H1 (cell line): Measurements from ENCODE around the gene CSH1. TPM values are rescaled to one million over a fixed set of nuclear protein-coding genes. Genes with fewer than 3 reads are reported as not detected.
"Not testable (repeated sequence)": the region's sequence is repeated elsewhere in the genome, so short reads cannot be mapped to it uniquely, and the experiment has no call there.

Experiments
- CTCF ChIA-PET: fragments of 300-600 bp; sonication (Branson Sonifier 250); formaldehyde crosslinking; loops from one replicate; lab custom pipeline; 2021; ENCODE audit not compliant: partially characterized antibody; lab: Charles Lee
- POLR2A ChIA-PET: fragments of 300-600 bp; sonication (Branson Sonifier 250); formaldehyde crosslinking; loops from one replicate; lab custom pipeline; 2021; ENCODE audit warnings: inconsistent platforms; ENCODE audit not compliant: partially characterized antibody; lab: Charles Lee
- DNase-seq, 2 experiments: peaks; one replicate each; pipeline versions ENCODE4 v3.0.0 to v3.0.0-alpha.2; 2010 to 2022; ENCODE audit warnings: low spot score in 2 of 2, low read depth in 1 of 2, mixed read lengths in 1 of 2
- FAIRE-seq: peaks from 2 replicates; lab custom pipeline; 2011; peaks lifted over from hg19 to GRCh38; lab: Jason Lieb, UNC
- H2AFZ ChIP-seq: 2 replicates; pipeline ENCODE4 v1.8.1; 2012; ENCODE audit warnings: low read length, inconsistent platforms
- H2AK5ac ChIP-seq: 2 replicates; pipeline ENCODE4 v1.6.1; 2013; ENCODE audit warnings: low read depth, low read length
- H2BK120ac ChIP-seq: replicated peaks from 2 replicates; pipeline ENCODE3; 2013; ENCODE audit warnings: low read depth, low read length, inconsistent platforms
- H2BK12ac ChIP-seq: 2 replicates; pipeline ENCODE4 v1.6.1; 2013; ENCODE audit warnings: low read depth, low read length
- H2BK15ac ChIP-seq: 2 replicates; pipeline ENCODE4 v1.6.1; 2013; ENCODE audit warnings: low read length
- H2BK20ac ChIP-seq: 2 replicates; pipeline ENCODE4 v1.6.1; 2013; ENCODE audit warnings: low read length
- H2BK5ac ChIP-seq: 2 replicates; pipeline ENCODE4 v1.6.1; 2013; ENCODE audit warnings: low read depth, low read length
- H3K14ac ChIP-seq: 2 replicates; pipeline ENCODE4 v1.6.1; 2013; ENCODE audit warnings: inconsistent platforms; ENCODE audit not compliant: insufficient read length
- H3K18ac ChIP-seq: 2 replicates; pipeline ENCODE4 v1.6.1; 2013; ENCODE audit warnings: low read length; ENCODE audit errors: extremely low read depth
- H3K23ac ChIP-seq: 2 replicates; pipeline ENCODE4 v1.6.1; 2013; ENCODE audit warnings: inconsistent platforms; ENCODE audit not compliant: insufficient read length
- H3K23me2 ChIP-seq: 2 replicates; pipeline ENCODE4 v1.6.1; 2013; ENCODE audit warnings: low read depth, low read length
- H3K27ac ChIP-seq: 2 replicates; pipeline ENCODE4 v1.6.1; 2011; ENCODE audit warnings: low read depth, low read length, inconsistent platforms
- H3K27me3 ChIP-seq, 4 experiments: replicated peaks in 1 of 4; 1 replicate in 1 of 4; 2 replicates in 3 of 4; pipeline versions ENCODE4 v1.6.1 to v1.8.1; 2011 to 2013; ENCODE audit warnings: low read length in 3 of 4, mild to moderate bottlenecking in 3 of 4, inconsistent platforms in 2 of 4, mixed read lengths in 2 of 4, moderate library complexity in 1 of 4; ENCODE audit not compliant: control insufficient read depth in 3 of 4, insufficient read depth in 3 of 4; ENCODE audit errors: extremely low read depth in 1 of 4
- H3K36me3 ChIP-seq, 4 experiments: 2 replicates each; pipeline versions ENCODE4 v1.6.1 to v1.8.1; 2011 to 2013; ENCODE audit warnings: mild to moderate bottlenecking in 4 of 4, low read length in 3 of 4, moderate library complexity in 2 of 4, control low read depth in 1 of 4, inconsistent platforms in 1 of 4; ENCODE audit not compliant: insufficient read depth in 4 of 4, control insufficient read depth in 2 of 4
- H3K4ac ChIP-seq: replicated peaks from 2 replicates; pipeline ENCODE3; 2013; ENCODE audit warnings: low read length, low read depth, mixed read lengths, inconsistent platforms; ENCODE audit not compliant: insufficient read length
- H3K4me1 ChIP-seq, 4 experiments: replicated peaks in 1 of 4; 1 replicate in 1 of 4; 2 replicates in 3 of 4; pipeline versions ENCODE4 v1.6.1 to v1.8.1; 2011 to 2013; ENCODE audit warnings: low read length in 3 of 4, inconsistent platforms in 2 of 4, mixed read lengths in 1 of 4; ENCODE audit not compliant: insufficient read depth in 4 of 4, control insufficient read depth in 3 of 4
- H3K4me2 ChIP-seq, 2 experiments: 2 replicates each; pipeline versions ENCODE4 v1.6.1 to v1.8.1; 2011 to 2013; ENCODE audit warnings: low read depth in 2 of 2, low read length in 2 of 2, control low read depth in 1 of 2, inconsistent platforms in 1 of 2, mild to moderate bottlenecking in 1 of 2; ENCODE audit not compliant: insufficient read depth in 1 of 2
- H3K4me3 ChIP-seq, 4 experiments: fragments of 200-600, 300-600 bp in 1 of 4; sonication (generic), shearing (Covaris generic), sonication (Bioruptor Twin) in 1 of 4; 2 replicates each; pipeline versions ENCODE4 v1.5.1 to v1.8.1; 2011 to 2016; ENCODE audit warnings: low read length in 4 of 4, low read depth in 3 of 4, control low read depth in 2 of 4, inconsistent platforms in 2 of 4, mild to moderate bottlenecking in 2 of 4, mixed read lengths in 1 of 4, moderate library complexity in 1 of 4; ENCODE audit not compliant: insufficient read depth in 2 of 4; ENCODE audit errors: extremely low read depth in 1 of 4
- H3K56ac ChIP-seq: replicated peaks from 2 replicates; pipeline ENCODE3; 2013; ENCODE audit warnings: low read depth, mild to moderate bottlenecking, mixed read lengths, low read length, inconsistent platforms; ENCODE audit not compliant: insufficient read length
- H3K79me1 ChIP-seq: 2 replicates; pipeline ENCODE4 v1.6.1; 2013; ENCODE audit warnings: low read depth, low read length, control low read depth
- H3K79me2 ChIP-seq, 2 experiments: 2 replicates each; pipeline versions ENCODE4 v1.6.1 to v1.8.1; 2012 to 2013; ENCODE audit warnings: low read length in 2 of 2, mild to moderate bottlenecking in 2 of 2, inconsistent platforms in 1 of 2; ENCODE audit not compliant: insufficient read depth in 2 of 2, control insufficient read depth in 1 of 2
- H3K9ac ChIP-seq, 4 experiments: replicated peaks in 1 of 4; 1 replicate in 1 of 4; 2 replicates in 3 of 4; pipeline versions ENCODE4 v1.6.1 to v1.8.1; 2011 to 2013; ENCODE audit warnings: low read depth in 3 of 4, low read length in 3 of 4, control low read depth in 2 of 4, mild to moderate bottlenecking in 2 of 4, moderate library complexity in 2 of 4, inconsistent platforms in 1 of 4; ENCODE audit errors: extremely low read depth in 1 of 4
- H3K9me3 ChIP-seq, 2 experiments: 2 replicates each; pipeline versions ENCODE4 v1.6.1 to v1.8.1; 2012 to 2013; ENCODE audit warnings: mild to moderate bottlenecking in 2 of 2, moderate library complexity in 2 of 2, control low read depth in 1 of 2, inconsistent platforms in 1 of 2, low read depth in 1 of 2, low read length in 1 of 2, mixed read lengths in 1 of 2; ENCODE audit not compliant: insufficient read depth in 2 of 2
- H4K20me1 ChIP-seq, 2 experiments: replicated peaks in 1 of 2; 2 replicates each; pipeline versions ENCODE3 to v1.8.1; 2011 to 2013; ENCODE audit warnings: inconsistent platforms in 2 of 2, low read length in 2 of 2, mild to moderate bottlenecking in 1 of 2; ENCODE audit not compliant: insufficient read depth in 2 of 2, control insufficient read depth in 1 of 2
- H4K5ac ChIP-seq: 2 replicates; pipeline ENCODE4 v1.6.1; 2013; ENCODE audit warnings: low read length, low read depth, mixed read lengths, inconsistent platforms; ENCODE audit not compliant: insufficient read length
- H4K8ac ChIP-seq: 2 replicates; pipeline ENCODE4 v1.8.0; 2013; ENCODE audit warnings: mild to moderate bottlenecking, moderate library complexity, low read length, inconsistent platforms; ENCODE audit not compliant: insufficient read depth; ENCODE audit errors: extremely low read depth
- H4K91ac ChIP-seq: replicated peaks from 2 replicates; pipeline ENCODE3; 2013; ENCODE audit warnings: low read length, mixed read lengths, inconsistent platforms; ENCODE audit not compliant: insufficient read length
- CTCF ChIP-seq, 3 experiments: IDR thresholded peaks; 1 replicate in 2 of 3; 2 replicates in 1 of 3; pipeline versions ENCODE4 v1.5.1 to v1.6.1; 2011; ENCODE audit warnings: low read length in 3 of 3, mild to moderate bottlenecking in 3 of 3, inconsistent platforms in 2 of 3, low read depth in 1 of 3, moderate library complexity in 1 of 3; ENCODE audit not compliant: insufficient read depth in 1 of 3; ENCODE audit errors: control extremely low read depth in 1 of 3
- RAD21 ChIP-seq, 2 experiments: IDR thresholded peaks in 1 of 2; conservative IDR thresholded peaks in 1 of 2; 2 replicates each; pipeline ENCODE4 v1.6.1; 2011; ENCODE audit warnings: low read depth in 2 of 2, low read length in 2 of 2, improper control_type of control experiment in 1 of 2, inconsistent platforms in 1 of 2, mild to moderate bottlenecking in 1 of 2, moderate library complexity in 1 of 2
- whole genome bisulfite sequencing, 2 experiments: shearing (Covaris generic) in 1 of 2; methylation state at CpG; one replicate each; pipeline versions ENCODE4 v1.1.6 to v1.1.7; 2013 to 2015; ENCODE audit warnings: low lambda C conversion rate in 2 of 2, mixed read lengths in 2 of 2, inconsistent platforms in 1 of 2, low coverage in 1 of 2, missing lambda C conversion rate in 1 of 2; ENCODE audit not compliant: insufficient replicate concordance in 2 of 2, insufficient coverage in 1 of 2, insufficient read length in 1 of 2; ENCODE audit errors: extremely low coverage in 1 of 2, missing lambda C conversion rate in 1 of 2; 5-methylcytosine and 5-hydroxymethylcytosine counted together
- polyA plus RNA-seq, 7 experiments: library from polyadenylated mRNA; depleted of rRNA in 3 of 7; stranded (reverse) in 5 of 7; unstranded in 2 of 7; fragments of >200 nt in 5 of 7; fragments of 200-250 nt in 2 of 7; gene quantifications; 1 replicate in 5 of 7; 2 replicates in 1 of 7; 4 replicates in 1 of 7; pipeline versions ENCODE4 v1.2.1 to v1.2.3, GENCODE V29; 2011 to 2013; ENCODE audit warnings: missing spikeins in 2 of 7, mixed read lengths in 2 of 7
- total RNA-seq: library from RNA; stranded (reverse); fragmentation: NEBNext Ultra II Directional; extraction: Animal tissue kit (Norgen Biotek cat#: 25700); gene quantifications from 2 replicates; pipeline ENCODE4 v1.2.1, GENCODE V29; 2021

The CSH1 gene
- total and polyA plus RNA-seq, 2 of the 8 experiments (the other 6 are each of a cell fraction or from before 2014, with no cell fraction given) = 0.12 TPM; not detected in 1

DNA sequence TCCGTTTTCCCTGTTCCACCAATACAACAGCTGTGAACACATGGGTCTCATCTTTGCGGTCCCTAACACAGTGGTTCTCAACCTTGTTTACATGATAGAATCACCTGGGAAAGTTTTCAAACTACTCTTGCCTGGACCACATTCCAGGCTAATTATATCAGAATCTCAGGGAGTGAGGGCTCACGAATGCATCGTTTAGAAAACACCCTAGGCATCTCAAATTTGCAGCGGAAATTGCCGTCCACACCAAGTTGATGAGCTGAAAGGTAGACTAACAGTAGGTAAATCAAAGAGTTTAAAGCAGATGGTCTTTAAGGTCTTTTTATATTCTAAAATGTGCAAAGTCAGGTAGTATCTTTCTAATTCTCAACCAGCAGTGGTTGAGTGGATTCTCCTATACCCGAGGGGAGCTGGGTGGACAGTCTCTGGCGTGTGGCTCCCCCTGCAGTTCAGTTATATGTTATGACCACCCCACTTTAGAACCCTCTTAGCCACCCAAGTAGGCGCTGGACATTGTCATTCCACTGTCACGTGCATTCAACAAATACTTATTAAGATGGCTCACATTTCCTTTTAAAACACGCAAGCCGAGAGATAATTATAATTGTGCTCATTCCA, 10.9 kb upstream of the CSH1 start:
- not testable (repeated sequence) for H3K79me1 ChIP-seq, H3K4me3 ChIP-seq, H3K9ac ChIP-seq, H4K5ac ChIP-seq, H3K27me3 ChIP-seq, H2BK120ac ChIP-seq, H3K56ac ChIP-seq, H3K27ac ChIP-seq, H2BK12ac ChIP-seq, H2BK15ac ChIP-seq, H4K8ac ChIP-seq, H3K9me3 ChIP-seq, H2BK5ac ChIP-seq, H4K20me1 ChIP-seq, H2AK5ac ChIP-seq, H4K91ac ChIP-seq, H3K23ac ChIP-seq, FAIRE-seq, H2AFZ ChIP-seq, H3K4ac ChIP-seq, H2BK20ac ChIP-seq, H3K4me1 ChIP-seq, H3K18ac ChIP-seq, H3K79me2 ChIP-seq, H3K23me2 ChIP-seq, H3K36me3 ChIP-seq, H3K14ac ChIP-seq
- ChIA-PET CTCF (interaction anchor here (0.8 to 9.9 kb wide), 18 partner anchors 10 to 383 kb away, joined by 3 to 87 read pairs (median 4); partner anchors contain the start of genes GH1 and GH2), POLR2A (interaction anchor here (0.7 kb wide), 1 partner anchor 25 kb away, joined by 3 read pairs; the partner anchor contains the start of gene GH2)
- peak overlapping the region in 1 of 2 experiments; percentile 11; a peak in 1 of 4 replicates for H3K4me2 ChIP-seq
- 41% methylated on average over 12 of the region's 12 CpGs; no CpG with 5 or more reads in 1 of the 2 experiments for WGBS, 2 experiments
- DNase-seq = peak in 1 of 2 experiments; percentile 63
- TF ChIP-seq RAD21 (IDR thresholded peaks at IDR 0.05 in 1 of 2, conservative IDR thresholded peaks at IDR 0.05 in 1 of 2; ENCODE audit: low read depth in 2 of 2, low read length in 2 of 2) = peak; percentile 22 to 34; a peak in 3 of 4 replicates
- peak; percentile 37 to 47 (median 44) for TF ChIP-seq CTCF (IDR thresholded peaks at IDR 0.05; ENCODE audit: control extremely low read depth in 1 of 3, insufficient read depth in 1 of 3, low read depth in 1 of 3, low read length in 3 of 3)
